HCT116 (cell line): ENCODE measurements around the gene FKBP7. TPM values are rescaled to one million over a fixed set of nuclear protein-coding genes. Genes with fewer than 3 reads are reported as not detected.

Experiments used
- ATAC-seq: fragments of 200-7000 bp; cut with Tn5 transposase; 2 replicates; pipeline ENCODE4 v1.9.1; 2020; ENCODE audit warnings: mild to moderate bottlenecking, moderate library complexity
- Bru-seq: library from RNA; stranded (reverse); fragments of 400-500 nt; gene quantifications from one replicate; lab custom pipeline; 2021; lab: Mats Ljungman, UMichigan
- BruChase-seq, 2 experiments: library from RNA; stranded (reverse); fragments of 400-500 nt; gene quantifications; one replicate each; lab custom pipeline; 2021; lab: Mats Ljungman, UMichigan
- BruUV-seq: library from RNA; stranded (reverse); fragments of 400-500 nt; replicated peaks from 2 replicates; lab custom pipeline; 2021; lab: Mats Ljungman, UMichigan
- CTCF ChIA-PET: fragments of 300-600 bp; sonication (Branson Sonifier 250); formaldehyde crosslinking; loops from one replicate; lab custom pipeline; 2021; ENCODE audit warnings: antibody characterized with exemption; lab: Charles Lee
- POLR2A ChIA-PET: fragments of 300-600, 350-600 bp; sonication (Branson Sonifier 250); formaldehyde crosslinking; loops from one replicate; lab custom pipeline; 2021; ENCODE audit warnings: antibody characterized with exemption; lab: Charles Lee
- RAD21 ChIA-PET, 2 experiments: fragments of 300-600 bp; sonication (Branson Sonifier 250); formaldehyde crosslinking; loops; one replicate each; lab custom pipeline; 2023; ENCODE audit warnings: low total read pairs in 2 of 2; ENCODE audit not compliant: uncharacterized antibody in 2 of 2, unreplicated experiment in 2 of 2, low non-redundant PET in 1 of 2; lab: Charles Lee
- DNase-seq: peaks from one replicate; pipeline ENCODE4 v3.0.0-alpha.2; 2010; ENCODE audit warnings: low read depth, low spot score
- H2AFZ ChIP-seq: fragments of 200-600 bp; shearing (Covaris generic), sonication (generic); 2 replicates; pipeline ENCODE4 v1.6.1; 2017; ENCODE audit warnings: low read depth, mixed run types, mixed read lengths, antibody characterized with exemption, low read length; ENCODE audit not compliant: poor library complexity, severe bottlenecking
- H3K27ac ChIP-seq: 2 replicates; pipeline ENCODE4 v1.5.1; 2012; ENCODE audit warnings: low read depth, low read length
- H3K27me3 ChIP-seq: fragments of 200-600 bp; sonication (generic); 2 replicates; pipeline ENCODE4 v1.6.1; 2016; ENCODE audit warnings: mixed run types, low read length, mixed read lengths; ENCODE audit not compliant: insufficient read depth
- H3K36me3 ChIP-seq, 2 experiments: fragments of 200-500 bp in 1 of 2; fragments of 200-600 bp in 1 of 2; sonication (Bioruptor generic) in 1 of 2; sonication (generic) in 1 of 2; 2 replicates each; pipeline versions ENCODE4 v1.5.1 to v1.6.1; 2014 to 2016; ENCODE audit warnings: low read length in 2 of 2, inconsistent platforms in 1 of 2, mixed read lengths in 1 of 2, mixed run types in 1 of 2; ENCODE audit not compliant: insufficient read depth in 2 of 2, control insufficient read depth in 1 of 2
- H3K4me1 ChIP-seq, 2 experiments: fragments of 200-600 bp in 1 of 2; sonication (generic) in 1 of 2; 2 replicates each; pipeline versions ENCODE4 v1.5.1 to v1.6.1; 2012 to 2017; ENCODE audit warnings: low read length in 2 of 2, inconsistent platforms in 1 of 2, mild to moderate bottlenecking in 1 of 2, mixed read lengths in 1 of 2, mixed run types in 1 of 2, moderate library complexity in 1 of 2; ENCODE audit not compliant: insufficient read depth in 2 of 2, control insufficient read depth in 1 of 2
- H3K4me2 ChIP-seq: fragments of 200-600 bp; sonication (generic); 2 replicates; pipeline ENCODE4 v1.6.1; 2017; ENCODE audit warnings: mixed run types, low read length, mixed read lengths
- H3K4me3 ChIP-seq, 2 experiments: fragments of 200-600 bp in 1 of 2; sonication (generic) in 1 of 2; replicated peaks in 1 of 2; 2 replicates each; pipeline ENCODE4 v1.5.1; 2011 to 2016; ENCODE audit warnings: low read length in 2 of 2, control low read depth in 1 of 2, low read depth in 1 of 2, mild to moderate bottlenecking in 1 of 2, mixed read lengths in 1 of 2, mixed run types in 1 of 2
- H3K79me2 ChIP-seq: fragments of 200-600 bp; sonication (generic); 2 replicates; pipeline ENCODE4 v1.6.1; 2017; ENCODE audit warnings: mild to moderate bottlenecking, mixed run types, low read length, moderate library complexity, mixed read lengths; ENCODE audit not compliant: insufficient read depth
- H3K9ac ChIP-seq: fragments of 200-600 bp; sonication (generic); 2 replicates; pipeline ENCODE4 v1.6.1; 2016; ENCODE audit warnings: low read length, mixed read lengths
- H3K9me2 ChIP-seq: fragments of 200-600 bp; sonication (generic), shearing (Covaris generic); 2 replicates; pipeline ENCODE4 v1.6.1; 2017; ENCODE audit warnings: mixed run types, mild to moderate bottlenecking, moderate library complexity; ENCODE audit not compliant: insufficient read depth
- H3K9me3 ChIP-seq, 2 experiments: fragments of 200-500 bp in 1 of 2; fragments of 200-600 bp in 1 of 2; sonication (Bioruptor generic) in 1 of 2; sonication (generic) in 1 of 2; 2 replicates each; pipeline ENCODE4 v1.6.1; 2014 to 2017; ENCODE audit warnings: low read length in 2 of 2, mixed read lengths in 2 of 2, inconsistent platforms in 1 of 2, low read depth in 1 of 2, mild to moderate bottlenecking in 1 of 2, mixed run types in 1 of 2, moderate library complexity in 1 of 2; ENCODE audit not compliant: control insufficient read depth in 1 of 2, insufficient read depth in 1 of 2
- H4K20me1 ChIP-seq: fragments of 200-600 bp; sonication (generic), shearing (Covaris generic); 2 replicates; pipeline ENCODE4 v1.6.1; 2017; ENCODE audit warnings: mixed run types, mild to moderate bottlenecking, moderate library complexity; ENCODE audit not compliant: insufficient read depth
- CBX3 ChIP-seq: IDR thresholded peaks from 2 replicates; pipeline ENCODE4 v1.6.1; 2012; ENCODE audit warnings: low read depth
- CEBPB ChIP-seq: IDR thresholded peaks from 2 replicates; pipeline ENCODE4 v1.6.1; 2012; ENCODE audit warnings: low read depth
- CTCF ChIP-seq, 3 experiments: fragments of 200-600 bp in 1 of 3; sonication (generic) in 1 of 3; IDR thresholded peaks in 2 of 3; conservative IDR thresholded peaks in 1 of 3; 2 replicates each; pipeline ENCODE4 v1.5.1; 2012 to 2017; ENCODE audit warnings: low read depth in 2 of 3, low read length in 2 of 3, antibody characterized with exemption in 1 of 3, borderline replicate concordance in 1 of 3, control low read depth in 1 of 3, mild to moderate bottlenecking in 1 of 3, mixed read lengths in 1 of 3, mixed run types in 1 of 3, moderate library complexity in 1 of 3; ENCODE audit not compliant: insufficient read depth in 1 of 3
- EGR1 ChIP-seq: IDR thresholded peaks from 2 replicates; pipeline ENCODE4 v1.6.1; 2012; ENCODE audit warnings: low read depth
- EZH2phosphoT487 ChIP-seq: fragments of 200-600 bp; IDR thresholded peaks from 2 replicates; pipeline ENCODE4 v1.6.1; 2018; ENCODE audit warnings: antibody characterized with exemption, borderline replicate concordance
- FOSL1 ChIP-seq: IDR thresholded peaks from 2 replicates; pipeline ENCODE4 v1.6.1; 2012; ENCODE audit warnings: low read depth
- MAX ChIP-seq: IDR thresholded peaks from 2 replicates; pipeline ENCODE4 v1.6.1; 2012
- POLR2A ChIP-seq: IDR thresholded peaks from 2 replicates; pipeline ENCODE4 v1.7.0; 2011; ENCODE audit warnings: borderline replicate concordance; ENCODE audit not compliant: insufficient read depth, insufficient read length; ENCODE audit errors: extremely low read depth
- POLR2AphosphoS5 ChIP-seq: IDR thresholded peaks from 2 replicates; pipeline ENCODE4 v1.6.1; 2011; ENCODE audit warnings: mild to moderate bottlenecking, low read depth, low read length, moderate library complexity
- RAD21 ChIP-seq: IDR thresholded peaks from 2 replicates; pipeline ENCODE4 v1.6.1; 2012; ENCODE audit warnings: low read depth, mild to moderate bottlenecking
- REST ChIP-seq: IDR thresholded peaks from 2 replicates; pipeline ENCODE4 v1.6.1; 2012; ENCODE audit warnings: low read depth
- SIN3A ChIP-seq: IDR thresholded peaks from 2 replicates; pipeline ENCODE4 v1.6.1; 2012; ENCODE audit warnings: low read depth
- TCF7L2 ChIP-seq: IDR thresholded peaks from 2 replicates; pipeline ENCODE4 v1.7.0; 2011; ENCODE audit warnings: borderline replicate concordance, inconsistent platforms; ENCODE audit not compliant: insufficient read depth, insufficient read length; ENCODE audit errors: extremely low read depth
- ZBTB33 ChIP-seq: IDR thresholded peaks from 2 replicates; pipeline ENCODE4 v1.6.1; 2011; ENCODE audit warnings: mild to moderate bottlenecking, low read length, moderate library complexity; ENCODE audit not compliant: insufficient replicate concordance; ENCODE audit errors: extremely low read depth
- ZFX ChIP-seq: fragments of 450-650 bp; IDR thresholded peaks from 2 replicates; pipeline ENCODE4 v1.6.1; 2017
- ZNF274 ChIP-seq: fragments of 200-500 bp; sonication (Bioruptor generic); IDR thresholded peaks from 2 replicates; pipeline ENCODE4 v1.6.1; 2014; ENCODE audit warnings: mild to moderate bottlenecking, low read depth, low read length, inconsistent platforms
- intact Hi-C: fragments of 100-400 bp; cut with micrococcal nuclease; formaldehyde crosslinking; loops from 2 replicates; pipeline ENCODE4 v1.10.0; 2022
- long read RNA-seq: library from polyadenylated mRNA; unstranded; transcript quantifications from one replicate; pipeline ENCODE4 v2.0.0, GENCODE V29; 2021; ENCODE audit not compliant: unreplicated experiment
- polyA plus RNA-seq: library from polyadenylated mRNA; unstranded; fragments of >200 nt; gene quantifications from 2 replicates; pipeline ENCODE4 v1.2.1, GENCODE V29; 2012; ENCODE audit warnings: missing spikeins
- total RNA-seq: library from RNA; stranded (reverse); gene quantifications from one replicate; pipeline ENCODE4 v1.2.1, GENCODE V29; 2021; ENCODE audit not compliant: unreplicated experiment

Gene FKBP7
- total RNA-seq, result 4.5 TPM
- 2.6 and 2.9 TPM in 2 replicates for polyA plus RNA-seq
- percentile 44 among the genes with signal in this experiment for Bru-seq, nascent RNA
- percentile 42 among the genes with signal in this experiment for BruChase-seq, experiment 1, labeled RNA remaining after a 6-hour chase
- BruChase-seq, experiment 2, labeled RNA remaining after a 2-hour chase, result percentile 34 among the genes with signal in this experiment
- long read RNA-seq, partial matches to known transcripts, result 1 of 5 reads
- long read RNA-seq, other reads (novel, unspliced or antisense), result 0 of 5 reads

- H2AFZ ChIP-seq, result peak within 1 kb of the TSS; percentile 100
- peaks cover 29% of the 10 kb centered on the region for H3K79me2 ChIP-seq
- no peaks in the 10 kb centered on the region for H3K9me3 ChIP-seq
- CTCF ChIA-PET, result no interaction called here
- peak within 1 kb of the TSS; percentile 77 for H3K9ac ChIP-seq
- RAD21 ChIA-PET, result no interaction called here
- H3K36me3 ChIP-seq, result no peaks in the 10 kb centered on the region
- peak within 1 kb of the TSS; percentile 100 for H3K4me2 ChIP-seq
- H4K20me1 ChIP-seq, result no peaks in the 10 kb centered on the region
- POLR2A ChIA-PET, result no interaction called here
- peak within 1 kb of the TSS; percentile 64 for H3K27ac ChIP-seq
- H3K4me3 ChIP-seq, result peak within 1 kb of the TSS; percentile 75 to 92
- intact Hi-C loops, result loop anchor here (1.0 kb wide), 1 partner anchor 27 kb away; the partner anchor contains the start of genes PJVK and PRKRA
- peaks cover 10 to 30% of the 10 kb centered on the region in 2 experiments; a peak in 3 of 4 replicates for H3K4me1 ChIP-seq
- peak; percentile 56 for ATAC-seq
- no peaks in the 10 kb centered on the region for H3K27me3 ChIP-seq
- TF ChIP-seq FOSL1 (no peak), SIN3A (no peak; the same call in 1 of the 2 replicates), CEBPB (no peak), RAD21 (peak; percentile 76), CBX3 (0 out of 2 replicates have a peak, but pooled peaks have one; percentile 8), MAX (peak; percentile 78; the same call in 1 of the 2 replicates), EGR1 (no peak), REST (no peak), POLR2AphosphoS5 (peak; percentile 83), EZH2phosphoT487 (no peak), POLR2A (peak; percentile 60), ZFX (no peak), ZBTB33 (no peak), ZNF274 (no peak), TCF7L2 (peak; percentile 58), CTCF (IDR thresholded peaks at IDR 0.05 in 2 of 3, conservative IDR thresholded peaks at IDR 0.05 in 1 of 3; ENCODE audit: borderline replicate concordance in 1 of 3, insufficient read depth in 1 of 3, low read depth in 2 of 3, low read length in 2 of 3) (peak; percentile 55 to 77 (median 68); a peak in 5 of 6 replicates)
- TF ChIP-seq, all 23 proteins: peak for 7
- no TSS peak for BruUV-seq
- H3K9me2 ChIP-seq, result no peaks in the 10 kb centered on the region
- DNase-seq, result peak; percentile 60
These were observed at the start of gene FKBP7 for GRCh38 chr2:178478439-178479274. TSS of gene FKBP7 (minus strand) at chr2:178478600. CDS start at chr2:178478499, 101 bp downstream.
